ENCODE measurements around the gene PSAPL1.

Gene PSAPL1

DNA sequence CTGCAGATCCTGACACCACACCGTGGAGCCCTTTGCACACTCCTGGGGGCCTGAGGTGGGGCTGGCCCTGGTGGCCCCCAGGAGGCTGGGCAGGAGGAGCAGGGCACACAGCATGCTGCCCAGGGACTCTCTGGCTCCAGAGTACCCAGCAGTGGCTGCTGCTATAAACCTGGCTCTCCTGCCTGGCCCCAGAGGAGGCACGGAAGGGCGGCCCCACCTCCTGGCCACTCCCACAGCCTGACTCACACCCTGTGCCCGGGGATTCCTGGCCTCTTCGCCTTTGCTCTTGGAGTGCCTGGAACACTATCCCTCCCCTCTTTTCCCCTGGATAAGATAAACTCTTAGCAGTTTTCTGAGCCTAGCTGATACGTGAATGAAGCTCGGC lies at the start of gene PSAPL1:
TSS of gene PSAPL1 (minus strand) at position 165 of the 385 bp plus-strand sequence. CDS start at position 114, 51 bp downstream.
- no peak for DNase-seq (ENCODE audit: low read depth)

- no peak for DNase-seq (ENCODE audit: low read depth)
Observed at GRCh38 chr4:7481227-7481626, 46.5 kb upstream of the PSAPL1 start.

DNA sequence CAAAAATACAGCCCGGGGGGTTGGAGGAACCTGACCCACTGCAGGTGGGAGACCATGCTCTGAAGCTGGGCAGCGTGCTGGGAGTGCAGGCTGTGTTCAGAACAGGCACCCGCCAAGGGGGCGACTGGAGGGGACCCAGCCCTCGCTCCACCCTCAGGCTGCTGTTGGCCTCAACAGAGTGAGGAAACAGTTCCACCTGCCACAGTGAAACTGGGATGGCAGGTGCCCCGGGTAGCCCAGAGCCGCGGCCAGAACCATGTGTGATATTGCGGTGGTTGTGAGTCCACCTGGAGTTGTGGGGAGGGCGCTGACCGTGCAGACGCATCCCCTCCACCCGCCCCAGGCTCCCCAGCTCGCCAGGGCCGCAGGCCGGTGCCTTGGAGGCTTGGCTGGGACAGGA lies 45.7 kb upstream of the PSAPL1 start:
- no peak for DNase-seq (ENCODE audit: low read depth)

DNA sequence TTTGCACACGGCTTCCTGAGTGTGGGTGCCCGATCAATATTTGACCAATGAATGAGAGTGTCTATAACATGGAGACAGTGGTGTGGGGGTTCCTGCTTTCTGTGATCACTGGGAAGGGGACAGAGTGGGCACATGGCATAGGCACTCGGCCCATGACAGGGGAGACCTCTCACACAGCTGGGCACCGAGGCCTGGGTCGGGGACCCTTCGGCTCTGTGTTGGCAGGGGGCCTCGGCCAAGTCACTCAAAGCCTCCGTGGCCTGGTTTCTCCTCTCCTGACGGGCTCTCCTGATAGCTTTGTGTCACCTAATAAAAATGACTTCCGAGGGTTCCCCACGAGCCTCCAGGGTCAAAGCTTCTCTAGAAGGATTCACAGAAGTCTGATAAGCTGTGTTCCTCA lies 43.9 kb upstream of the PSAPL1 start:
- no peak for DNase-seq (ENCODE audit: low read depth)

DNA sequence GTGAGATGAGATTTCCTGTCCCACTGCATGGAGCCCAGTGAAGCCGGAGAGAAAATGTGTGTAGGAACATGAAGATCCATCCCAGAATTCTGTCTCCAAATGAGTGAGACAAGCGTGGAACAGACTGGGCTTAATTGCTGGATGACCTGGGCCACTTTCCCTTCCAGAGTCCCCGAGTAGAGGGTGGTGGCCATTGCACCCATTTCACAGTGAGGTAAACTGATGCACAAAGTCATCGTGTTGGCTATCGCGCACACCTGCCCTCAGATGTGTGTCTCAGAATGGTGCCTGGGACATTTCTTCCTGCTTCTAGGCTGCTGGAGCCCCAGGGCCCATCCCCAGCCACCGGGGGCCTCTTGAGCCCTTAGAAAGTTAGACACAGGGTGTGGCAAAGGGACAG lies 43.0 kb upstream of the PSAPL1 start:
- DNase-seq (ENCODE audit: low read depth), result no peak

DNA sequence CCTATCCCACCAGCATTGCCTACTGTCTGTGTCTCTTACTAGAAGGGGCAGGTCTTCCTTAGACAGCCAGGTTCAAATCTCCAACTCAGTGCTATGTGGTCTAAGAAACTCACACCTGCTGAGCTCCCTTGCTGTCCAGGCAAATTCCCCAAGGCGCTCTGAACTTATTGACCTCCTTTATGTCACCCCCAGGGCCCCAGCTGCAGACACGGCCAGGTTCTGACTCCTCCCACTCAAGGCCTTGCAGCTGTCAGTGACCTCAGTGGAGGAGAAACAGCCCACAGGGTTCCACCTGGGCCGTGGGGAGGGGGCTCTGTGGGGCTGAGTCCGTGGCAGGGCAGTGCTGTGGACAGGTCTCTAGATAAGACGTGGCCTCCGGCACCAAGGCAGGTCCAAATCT lies 42.1 kb upstream of the PSAPL1 start:
- DNase-seq (ENCODE audit: low read depth), result no peak

DNA sequence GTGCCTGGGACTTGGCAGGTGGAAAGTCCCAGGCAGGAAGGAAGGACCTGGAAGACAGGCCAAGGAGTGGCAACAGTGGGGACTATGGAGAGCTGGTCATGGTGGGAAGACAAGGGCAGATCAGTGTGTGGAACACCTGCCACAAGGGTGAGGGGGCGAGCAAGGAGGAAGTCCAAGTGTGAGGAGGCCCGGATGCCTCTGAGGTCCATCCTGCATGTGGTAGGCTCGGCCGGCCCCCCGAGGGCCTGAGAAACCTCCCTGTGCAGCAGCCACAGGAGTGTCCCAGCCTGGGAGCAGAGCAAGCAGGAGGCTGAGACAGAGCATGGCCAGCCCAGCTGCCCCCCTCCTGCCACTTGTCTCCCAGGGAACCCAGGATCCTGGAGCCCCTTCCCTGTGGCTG lies 40.5 kb upstream of the PSAPL1 start:
- no peak for DNase-seq (ENCODE audit: low read depth)

DNA sequence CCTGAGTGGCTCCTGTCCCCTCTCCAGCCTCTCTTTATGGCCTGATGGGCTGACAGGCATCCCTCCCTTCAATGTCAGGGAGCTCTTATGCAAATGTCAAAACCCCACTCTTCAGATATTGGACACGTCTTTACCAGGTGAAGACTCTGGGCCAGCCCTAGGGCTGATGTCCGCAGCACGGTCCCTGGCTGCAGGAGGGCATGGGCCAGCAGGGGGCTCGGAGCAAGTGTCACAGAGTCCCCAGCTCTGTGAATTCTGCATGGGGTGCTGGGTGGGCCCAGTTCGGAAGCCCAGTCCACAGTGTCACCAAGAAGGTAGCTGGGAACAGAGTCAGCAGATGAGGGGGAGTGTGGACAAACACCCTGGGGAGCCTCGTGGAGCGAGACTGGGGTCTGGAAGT lies 39.6 kb upstream of the PSAPL1 start:
- no peak for DNase-seq (ENCODE audit: low read depth)

GRCh38 chr4:7473081-7473480 lies 38.4 kb upstream of the PSAPL1 start:
- no peak for DNase-seq (ENCODE audit: low read depth)

GRCh38 chr4:7472442-7473013 lies 37.8 kb upstream of the PSAPL1 start:
- no peak for DNase-seq (ENCODE audit: low read depth)

- DNase-seq (ENCODE audit: low read depth), result no peak
Observed at GRCh38 chr4:7470522-7471128, 35.9 kb upstream of the PSAPL1 start.

GRCh38 chr4:7470111-7470510 lies 35.4 kb upstream of the PSAPL1 start:
- DNase-seq (ENCODE audit: low read depth), result no peak

GRCh38 chr4:7469023-7469422 lies 34.3 kb upstream of the PSAPL1 start:
- DNase-seq (ENCODE audit: low read depth), result no peak

GRCh38 chr4:7467471-7467870 lies 32.7 kb upstream of the PSAPL1 start:
- DNase-seq (ENCODE audit: low read depth), result no peak

DNA sequence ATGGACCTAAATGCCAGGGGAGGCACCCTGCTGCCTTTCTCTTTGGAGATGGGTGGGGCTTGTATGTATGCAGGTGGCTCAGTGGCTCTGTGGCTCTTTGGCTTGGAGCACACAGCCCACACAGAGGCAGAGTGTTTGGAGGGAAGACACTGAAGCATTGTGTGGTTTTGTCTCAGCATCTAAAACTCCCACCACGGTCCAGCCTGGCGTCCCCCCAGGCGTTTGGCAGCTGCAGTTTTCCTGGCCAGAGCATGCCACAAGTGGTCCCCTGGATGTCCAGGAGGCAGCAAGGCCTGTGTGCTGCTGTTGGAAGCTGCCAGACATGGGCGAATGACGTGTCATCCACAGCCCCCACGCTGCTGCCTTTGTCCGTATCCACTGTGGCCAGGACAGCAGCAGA lies 32.2 kb upstream of the PSAPL1 start:
- no peak for DNase-seq (ENCODE audit: low read depth)

- no peak for DNase-seq (ENCODE audit: low read depth)
Observed at GRCh38 chr4:7466215-7466614, 31.5 kb upstream of the PSAPL1 start.

DNA sequence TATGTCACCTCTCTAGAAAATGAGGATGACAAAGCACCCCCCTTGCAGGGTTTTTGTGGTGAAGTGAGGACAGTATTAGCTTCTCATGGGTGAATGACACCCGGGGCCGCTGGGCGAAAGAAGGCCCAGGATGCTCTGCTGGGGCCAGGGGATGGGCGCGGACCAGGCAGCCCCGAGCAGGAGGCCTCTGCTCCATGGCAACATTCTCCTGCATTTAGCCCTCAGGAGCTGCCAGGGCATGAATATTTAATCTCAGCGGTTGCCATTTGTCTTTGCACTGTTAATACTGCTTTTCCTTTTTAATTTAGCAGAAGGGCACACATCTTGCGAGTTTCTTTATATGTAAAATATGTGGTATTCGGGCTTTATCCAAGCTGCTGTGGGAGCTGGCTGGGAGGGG lies 30.3 kb upstream of the PSAPL1 start:
- DNase-seq (ENCODE audit: low read depth), result no peak

- no peak for DNase-seq (ENCODE audit: low read depth)
Observed at GRCh38 chr4:7464259-7464655, 29.5 kb upstream of the PSAPL1 start.

DNA sequence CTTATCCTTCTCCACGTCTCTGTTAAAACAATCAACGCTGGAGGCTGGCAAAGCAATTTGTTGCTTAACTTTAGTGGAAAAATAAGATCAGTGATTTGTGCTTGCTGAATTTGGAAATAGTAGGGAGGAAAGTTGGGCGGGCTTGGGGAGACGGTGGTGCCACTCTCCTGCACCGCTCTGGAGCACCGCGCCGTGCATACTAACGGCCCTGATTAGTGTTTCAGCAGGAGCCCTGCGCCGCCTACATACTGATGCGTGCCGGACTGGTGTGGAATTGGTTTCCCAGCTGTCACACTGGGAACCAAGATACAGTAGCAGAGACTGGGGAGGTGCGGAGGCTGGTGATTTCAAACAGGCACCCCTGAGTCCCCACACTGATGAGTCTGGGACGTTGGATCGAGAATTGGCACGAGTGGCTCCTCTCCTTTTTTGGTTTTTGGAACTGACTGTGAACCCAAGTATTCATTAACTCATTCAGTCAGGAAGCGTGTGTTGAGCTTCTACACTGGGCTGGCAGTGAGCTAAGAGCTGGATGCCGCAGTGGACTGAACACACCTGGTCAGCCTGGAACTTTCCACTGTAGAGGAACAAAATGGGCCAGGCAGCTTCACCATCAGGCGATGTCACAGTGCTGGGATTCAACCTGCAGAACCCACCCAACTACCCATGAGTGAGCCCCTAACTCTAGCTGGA lies 29.0 kb upstream of the PSAPL1 start:
- no peak for DNase-seq (ENCODE audit: low read depth)

DNA sequence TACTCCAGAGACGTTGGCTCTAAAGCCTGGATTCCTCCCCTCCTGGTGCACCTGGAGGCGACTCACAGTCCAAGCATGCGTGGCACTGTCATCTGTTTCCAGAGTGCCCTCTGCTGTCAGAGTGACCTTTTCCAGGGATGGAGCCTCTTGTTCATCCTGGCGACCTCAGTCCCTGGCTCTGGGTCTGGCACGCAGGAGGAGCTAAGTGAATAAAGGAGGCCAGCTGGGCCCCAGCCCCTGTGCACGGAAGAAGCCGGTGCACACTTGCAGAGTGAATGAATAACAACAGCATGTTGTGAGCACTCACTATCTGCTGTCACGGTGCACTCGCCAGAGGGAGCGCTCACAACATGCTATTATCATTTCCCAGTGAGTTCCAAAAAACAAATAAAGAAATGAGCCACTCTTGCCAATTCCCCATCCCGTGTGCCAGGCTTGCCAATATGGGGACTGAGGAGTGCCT lies 27.8 kb upstream of the PSAPL1 start:
- DNase-seq (ENCODE audit: low read depth), result no peak

DNA sequence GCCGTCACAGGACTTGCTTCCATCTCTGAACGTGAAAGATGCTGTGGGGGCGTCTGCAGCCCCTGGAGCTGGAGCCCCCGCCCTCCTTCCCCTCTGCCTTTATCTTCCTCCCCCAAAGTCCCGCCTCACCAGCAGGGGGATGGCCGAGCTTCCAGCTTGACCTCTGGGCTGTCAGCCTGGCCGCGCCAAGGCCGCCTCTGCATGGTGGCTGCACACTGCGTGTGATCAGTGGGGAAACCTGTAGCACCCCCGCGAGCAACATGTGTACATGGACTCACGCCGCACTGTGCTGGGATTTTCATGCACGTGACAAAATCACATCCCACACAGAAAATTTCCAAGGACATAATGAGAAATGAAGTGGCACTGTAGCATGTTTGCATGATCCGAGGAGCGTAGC lies 26.5 kb upstream of the PSAPL1 start:
- no peak for DNase-seq (ENCODE audit: low read depth)

DNA sequence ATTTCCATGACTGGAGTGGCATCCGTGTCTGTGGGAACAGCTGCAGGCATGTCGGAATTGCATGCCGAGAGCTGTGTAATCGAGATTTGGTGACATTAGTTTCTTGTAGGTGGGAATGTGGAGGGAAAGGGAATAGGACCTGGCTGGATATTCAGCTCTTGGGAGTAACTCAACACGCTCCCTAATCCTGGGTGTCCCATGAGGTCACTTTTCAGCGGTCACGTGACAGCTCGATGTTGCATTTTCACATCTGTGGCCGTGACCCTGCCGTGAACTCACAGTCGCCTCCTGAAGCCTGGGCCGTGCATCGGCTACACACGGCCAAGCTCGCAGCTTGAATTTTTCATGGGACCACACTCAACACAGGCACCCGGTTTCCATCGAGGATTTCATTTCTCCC lies 25.8 kb upstream of the PSAPL1 start:
- DNase-seq (ENCODE audit: low read depth), result no peak

GRCh38 chr4:7459471-7459870 lies 24.7 kb upstream of the PSAPL1 start:
- DNase-seq (ENCODE audit: low read depth), result no peak

- no peak for DNase-seq (ENCODE audit: low read depth)
Observed at GRCh38 chr4:7458477-7458876, 23.7 kb upstream of the PSAPL1 start.

All from stimulated activated CD8-positive, alpha-beta memory T cell treated with anti-CD3 and anti-CD28 coated beads, Interleukin-4, amount 100 ng/mL, for 24 hours (primary cell).